Activated B cell treated with CpG ODN at 0.5 μM for 24 hours (primary cell): ENCODE results near the gene ZNF786. TPM values are rescaled to one million over a fixed set of nuclear protein-coding genes. Genes with fewer than 3 reads are reported as not detected.

Source experiments
- ATAC-seq: fragments of 200-7000 bp; cut with Tn5 transposase; one replicate; pipeline ENCODE4 v1.10.0; 2021; ENCODE audit warnings: low read depth, mild to moderate bottlenecking, moderate library complexity
- CTCF ChIA-PET: fragments of 350-600 bp; sonication (Branson Sonifier 250); formaldehyde crosslinking; loops from one replicate; lab custom pipeline; 2021; ENCODE audit warnings: antibody characterized with exemption; lab: Charles Lee
- POLR2A ChIA-PET: fragments of 350-600 bp; sonication (Branson Sonifier 250); formaldehyde crosslinking; loops from one replicate; lab custom pipeline; 2021; ENCODE audit warnings: antibody characterized with exemption; lab: Charles Lee
- DNase-seq: peaks from one replicate; pipeline ENCODE4 v3.0.0; 2022
- H3K27ac Mint-ChIP-seq: one replicate; pipeline ENCODE4 v1.8.0; 2020; ENCODE audit warnings: mixed read lengths
- H3K27me3 Mint-ChIP-seq: one replicate; pipeline ENCODE4 v1.8.0; 2021; ENCODE audit warnings: mixed read lengths
- H3K36me3 Mint-ChIP-seq: one replicate; pipeline ENCODE4 v1.8.0; 2021; ENCODE audit warnings: low read depth, mixed read lengths
- H3K4me1 Mint-ChIP-seq: one replicate; pipeline ENCODE4 v1.8.0; 2021; ENCODE audit warnings: mixed read lengths
- H3K4me3 Mint-ChIP-seq: one replicate; pipeline ENCODE4 v1.8.0; 2020; ENCODE audit warnings: mild to moderate bottlenecking, mixed read lengths
- H3K9me3 Mint-ChIP-seq: one replicate; pipeline ENCODE4 v1.8.0; 2020; ENCODE audit warnings: mixed read lengths
- intact Hi-C: fragments of 100-400 bp; cut with micrococcal nuclease; formaldehyde crosslinking; loops from one replicate; pipeline ENCODE4 v1.15.1; 2024
- total RNA-seq: library from RNA; stranded (reverse); gene quantifications from 2 replicates; pipeline ENCODE4 v1.2.3, GENCODE V29; 2022
- TF ChIP-seq, protein P1 (sequence below): fragments of 200-600 bp; IDR thresholded peaks from one replicate; pipeline ENCODE4 v1.8.0; 2022; ENCODE audit warnings: antibody characterized with exemption, mild to moderate bottlenecking

The ZNF786 gene
- total RNA-seq, 1 donor from 2014 or later = 11.0 TPM

DNA sequence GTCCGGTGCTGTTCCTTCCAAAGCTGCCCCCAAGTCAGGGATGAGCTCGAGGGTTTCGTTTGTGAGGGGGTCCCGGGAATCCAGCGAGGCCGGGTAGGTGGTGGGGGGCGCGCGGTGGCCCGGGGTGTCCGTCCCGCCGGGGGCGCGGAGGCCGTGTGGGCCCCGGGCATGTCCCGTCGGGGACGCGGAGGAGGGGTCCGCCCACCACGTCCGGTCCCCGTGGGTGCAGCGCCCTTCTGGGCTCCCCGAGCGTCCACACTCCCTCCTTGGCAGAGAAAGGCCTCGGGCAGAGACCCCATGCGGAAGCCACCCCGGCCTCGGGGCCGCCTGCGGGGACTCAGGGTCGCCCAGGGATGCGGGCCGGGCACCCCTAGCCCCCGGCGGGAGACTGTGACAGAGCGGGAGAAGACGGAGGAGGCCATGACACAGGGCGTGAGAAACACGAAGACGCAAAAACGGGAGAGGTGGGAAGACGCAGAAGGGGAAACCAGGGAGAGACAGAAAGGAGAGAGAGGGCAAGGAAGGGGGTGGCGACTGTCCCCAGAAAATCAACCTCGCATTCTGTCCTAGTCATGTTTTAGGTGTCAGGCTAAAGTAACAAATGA is 36.2 kb upstream of the ZNF786 start:
- POLR2A ChIA-PET = interaction anchor here (0.9 to 2.9 kb wide), 10 partner anchors 17 to 498 kb away, joined by 3 to 66 read pairs (median 8); partner anchors contain the start of genes PDIA4, ZNF282, ZNF398 and ZNF777

DNA sequence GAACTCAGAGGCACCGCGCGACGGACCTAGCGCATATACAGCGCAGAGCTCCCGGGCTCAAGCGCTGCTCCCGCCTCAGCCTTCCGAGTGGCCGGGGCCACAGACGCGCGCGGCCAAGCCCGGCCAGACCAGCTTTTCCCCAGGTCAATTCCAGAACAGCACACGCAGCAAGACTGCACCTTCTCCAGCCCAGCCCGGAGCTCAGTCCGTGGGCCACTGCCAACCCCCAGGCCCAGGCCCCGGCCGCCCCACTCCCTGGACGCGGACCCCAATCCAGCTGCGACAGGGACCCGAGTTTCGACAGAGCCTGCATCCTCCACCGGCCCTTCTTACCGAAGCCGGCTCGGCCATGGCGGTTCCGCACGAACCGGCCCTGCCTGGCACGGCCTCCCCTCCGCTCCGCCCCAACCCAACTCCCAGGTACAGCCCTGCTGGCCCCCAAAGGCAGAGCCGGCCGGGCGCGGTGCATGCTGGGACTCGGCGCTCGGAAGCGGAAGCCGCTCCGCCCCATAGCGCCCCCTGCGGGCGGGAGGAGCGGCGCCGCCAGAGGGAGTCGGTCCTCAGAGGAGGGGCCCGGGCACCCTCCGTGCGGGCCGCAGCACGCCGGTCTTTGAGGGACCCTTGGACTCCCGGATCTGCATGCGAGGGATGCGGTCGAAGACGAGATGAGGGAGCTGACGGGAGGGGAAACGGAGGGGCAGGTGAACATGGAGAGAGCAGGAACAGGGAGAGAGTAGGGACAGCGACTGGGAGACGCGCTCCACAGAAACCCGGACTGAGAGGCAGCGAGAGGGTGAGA is 35.5 kb upstream of the ZNF786 start, which contains the start of gene ZNF425:
Gene ZNF425 (minus strand): TSS at position 462 of the 799 bp plus-strand sequence. CDS start 111 bp downstream, at position 351.
- peak; percentile 98 for DNase-seq
- no peaks in the 10 kb centered on the region for H3K27me3 Mint-ChIP-seq

More for the DNA sequence above, 36.2 kb upstream of the ZNF786 start:
- Mint-ChIP-seq H3K36me3 (peaks cover 28% of the 10 kb centered on the region), H3K9me3 (peaks cover 9% of the 10 kb centered on the region), H3K27me3 (no peaks in the 10 kb centered on the region), H3K4me3 (peak overlapping the region; percentile 98), H3K27ac (peak overlapping the region; percentile 98), H3K4me1 (peaks cover 21% of the 10 kb centered on the region)
- CTCF ChIA-PET = interaction anchor here (0.7 to 2.7 kb wide), 6 partner anchors 17 to 158 kb away, joined by 3 to 27 read pairs (median 4); partner anchors contain the start of genes ZNF282 and ZNF398
- DNase-seq = peak; percentile 70
- ATAC-seq = peak; percentile 49
- intact Hi-C loops = loop anchor here (1.0 to 10.0 kb wide), 12 partner anchors 21 to 588 kb away; partner anchors contain the start of genes PDIA4, ZNF212, ZNF398 and ZNF746
- TF ChIP-seq, protein P1, sequence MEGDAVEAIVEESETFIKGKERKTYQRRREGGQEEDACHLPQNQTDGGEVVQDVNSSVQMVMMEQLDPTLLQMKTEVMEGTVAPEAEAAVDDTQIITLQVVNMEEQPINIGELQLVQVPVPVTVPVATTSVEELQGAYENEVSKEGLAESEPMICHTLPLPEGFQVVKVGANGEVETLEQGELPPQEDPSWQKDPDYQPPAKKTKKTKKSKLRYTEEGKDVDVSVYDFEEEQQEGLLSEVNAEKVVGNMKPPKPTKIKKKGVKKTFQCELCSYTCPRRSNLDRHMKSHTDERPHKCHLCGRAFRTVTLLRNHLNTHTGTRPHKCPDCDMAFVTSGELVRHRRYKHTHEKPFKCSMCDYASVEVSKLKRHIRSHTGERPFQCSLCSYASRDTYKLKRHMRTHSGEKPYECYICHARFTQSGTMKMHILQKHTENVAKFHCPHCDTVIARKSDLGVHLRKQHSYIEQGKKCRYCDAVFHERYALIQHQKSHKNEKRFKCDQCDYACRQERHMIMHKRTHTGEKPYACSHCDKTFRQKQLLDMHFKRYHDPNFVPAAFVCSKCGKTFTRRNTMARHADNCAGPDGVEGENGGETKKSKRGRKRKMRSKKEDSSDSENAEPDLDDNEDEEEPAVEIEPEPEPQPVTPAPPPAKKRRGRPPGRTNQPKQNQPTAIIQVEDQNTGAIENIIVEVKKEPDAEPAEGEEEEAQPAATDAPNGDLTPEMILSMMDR = no peak

DNA sequence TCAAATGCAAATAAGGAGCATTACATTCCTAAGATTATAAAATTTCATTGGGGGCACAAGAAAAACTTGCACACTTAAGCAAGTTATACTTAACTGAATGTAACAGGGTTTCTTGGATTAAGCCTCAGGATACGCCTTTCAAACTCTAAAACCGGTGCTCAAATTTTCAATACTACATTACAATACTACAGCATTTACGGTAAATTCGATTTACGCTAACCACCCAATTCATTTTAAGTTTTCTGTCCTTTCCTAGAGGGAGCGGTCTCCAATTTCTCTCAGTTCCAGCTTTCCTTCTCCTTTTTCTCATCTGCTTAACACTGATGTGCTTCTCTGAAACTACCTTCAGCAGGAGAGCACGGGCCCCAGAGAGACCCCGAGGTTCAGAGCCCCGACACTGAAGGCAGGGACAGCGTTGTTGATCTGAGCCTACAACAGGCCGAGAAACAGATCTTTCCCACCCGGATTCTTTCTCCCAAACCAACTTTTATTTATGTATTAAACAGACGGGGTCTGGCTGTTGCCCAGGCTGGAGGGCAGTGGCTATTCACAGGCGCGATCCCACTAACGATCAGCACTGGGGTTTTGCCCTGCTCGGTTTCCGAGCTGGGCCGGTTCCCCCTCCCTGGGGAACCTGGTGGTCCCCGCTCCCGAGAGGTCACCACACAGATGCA is 34.8 kb upstream of the ZNF786 start:
- ChIA-PET CTCF (interaction anchor here (0.6 to 2.7 kb wide), 5 partner anchors 22 to 120 kb away, joined by 3 to 27 read pairs (median 5); partner anchors contain the start of genes ZNF282 and ZNF398), POLR2A (interaction anchor here (0.6 to 2.9 kb wide), 12 partner anchors 22 to 499 kb away, joined by 3 to 66 read pairs (median 6); partner anchors contain the start of genes PDIA4, ZNF282, ZNF398 and ZNF777)
- intact Hi-C loops = loop anchor here (1.0 to 10.0 kb wide), 3 partner anchors 184 to 589 kb away; partner anchors contain the start of gene ZNF746
- peaks cover 14% of the 10 kb centered on the region for H3K36me3 Mint-ChIP-seq
- peaks cover 21% of the 10 kb centered on the region for H3K4me1 Mint-ChIP-seq
- peak overlapping the region; percentile 98 for H3K27ac Mint-ChIP-seq
- H3K9me3 Mint-ChIP-seq = no peaks in the 10 kb centered on the region
- TF ChIP-seq, protein P1 = no peak
- no peaks in the 10 kb centered on the region for H3K27me3 Mint-ChIP-seq
- ATAC-seq (no peak), DNase-seq (no peak)
- H3K4me3 Mint-ChIP-seq = peak overlapping the region; percentile 98

More for the DNA sequence above, 35.5 kb upstream of the ZNF786 start, which contains the start of gene ZNF425:
- intact Hi-C loops = loop anchor here (1.0 to 10.0 kb wide), 12 partner anchors 21 to 589 kb away; partner anchors contain the start of genes PDIA4, ZNF212, ZNF398 and ZNF746
- POLR2A ChIA-PET = interaction anchor here (0.6 to 2.9 kb wide), 15 partner anchors 9 to 498 kb away, joined by 3 to 66 read pairs (median 6); partner anchors contain the start of genes PDIA4, ZNF282, ZNF398 and ZNF777
- peaks cover 21% of the 10 kb centered on the region for H3K36me3 Mint-ChIP-seq
- H3K4me3 Mint-ChIP-seq = peak within 1 kb of the TSS; percentile 98
- peaks cover 21% of the 10 kb centered on the region for H3K4me1 Mint-ChIP-seq
- peak; percentile 82 for ATAC-seq
- peak within 1 kb of the TSS; percentile 98 for H3K27ac Mint-ChIP-seq
- H3K9me3 Mint-ChIP-seq = peaks cover 5% of the 10 kb centered on the region
- CTCF ChIA-PET = interaction anchor here (0.6 to 2.7 kb wide), 8 partner anchors 18 to 159 kb away, joined by 3 to 27 read pairs (median 4); partner anchors contain the start of genes ZNF282 and ZNF398
- TF ChIP-seq, protein P1 = peak; percentile 31

DNA sequence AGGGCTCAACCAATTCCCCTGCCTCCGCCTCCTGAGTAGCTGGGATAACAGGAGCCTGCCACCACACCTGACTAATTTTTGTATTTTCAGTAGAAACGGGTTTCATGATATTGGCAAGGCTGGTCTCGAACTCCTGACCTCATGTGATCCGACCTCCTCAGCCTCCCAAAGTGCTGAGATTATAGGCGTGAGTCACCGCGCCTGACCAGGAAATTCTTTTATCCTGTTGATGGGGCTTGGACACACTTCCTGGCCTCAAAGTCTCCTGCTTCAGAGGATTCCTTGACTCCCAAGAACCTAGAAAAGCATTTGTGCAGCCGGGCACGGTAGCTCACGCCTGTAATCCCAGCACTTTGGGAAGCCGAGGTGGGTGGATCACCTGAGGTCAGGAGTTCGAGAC is 19.5 kb upstream of the ZNF786 start:
- no peaks in the 10 kb centered on the region for H3K9me3 Mint-ChIP-seq
- H3K4me3 Mint-ChIP-seq = no peak overlapping the region
- ATAC-seq = no peak
- TF ChIP-seq, protein P1 = no peak
- intact Hi-C loops = no loop called here
- no peaks in the 10 kb centered on the region for H3K4me1 Mint-ChIP-seq
- H3K27me3 Mint-ChIP-seq = no peaks in the 10 kb centered on the region
- no peak overlapping the region for H3K27ac Mint-ChIP-seq
- peaks cover 2% of the 10 kb centered on the region for H3K36me3 Mint-ChIP-seq
- POLR2A ChIA-PET = no interaction called here
- no peak for DNase-seq
- CTCF ChIA-PET = no interaction called here
